GM10847 (cell line): ENCODE results near the gene CEP78.

Experiments used
- POLR2A ChIP-seq: IDR thresholded peaks from 2 replicates; pipeline ENCODE4 v1.6.1; 2011; ENCODE audit not compliant: insufficient read length; ENCODE audit errors: extremely low read depth

CEP78 gene

DNA sequence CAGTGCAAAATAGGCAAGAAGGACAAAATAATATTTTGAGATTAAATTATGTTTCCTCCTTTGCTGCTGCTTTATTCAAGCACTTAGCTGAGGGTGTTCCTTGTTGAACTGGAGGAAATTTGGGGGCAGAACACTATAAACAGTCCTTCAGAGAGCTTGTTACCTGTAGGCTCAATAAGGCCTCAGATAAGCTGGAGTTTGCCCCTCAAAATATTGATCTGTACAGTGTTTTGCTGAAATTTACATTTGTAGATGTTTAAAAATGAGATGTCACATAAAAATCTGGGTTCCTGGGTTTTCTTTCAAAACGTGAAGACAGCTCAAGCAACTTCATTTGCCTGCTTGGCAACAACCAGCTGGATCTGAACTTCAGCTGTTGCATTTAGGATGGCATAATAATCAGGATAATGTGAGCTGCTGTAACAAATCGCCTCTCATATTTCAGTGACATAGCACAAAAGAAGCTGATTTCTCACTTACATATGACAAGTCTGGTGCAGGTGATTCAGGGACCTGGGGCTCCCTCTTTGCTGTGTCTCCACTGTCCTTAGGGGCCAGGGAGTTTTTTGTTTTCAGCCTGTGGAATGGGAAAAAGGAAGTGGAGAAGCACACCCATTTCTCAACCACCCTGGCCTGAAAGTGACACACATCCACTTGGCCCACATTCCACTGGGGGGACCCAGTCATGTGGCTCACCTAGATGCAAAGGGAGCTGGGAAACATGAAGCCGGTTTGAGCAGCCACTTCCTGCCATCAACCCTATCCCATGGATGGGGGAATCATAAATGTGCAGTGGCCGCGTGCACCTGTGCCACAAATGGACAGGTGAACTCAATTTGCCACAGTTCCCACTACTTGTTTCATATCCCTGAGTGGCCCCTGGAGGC lies 58.7 kb downstream of the CEP78 start:
- TF ChIP-seq POLR2A, result no peak

DNA sequence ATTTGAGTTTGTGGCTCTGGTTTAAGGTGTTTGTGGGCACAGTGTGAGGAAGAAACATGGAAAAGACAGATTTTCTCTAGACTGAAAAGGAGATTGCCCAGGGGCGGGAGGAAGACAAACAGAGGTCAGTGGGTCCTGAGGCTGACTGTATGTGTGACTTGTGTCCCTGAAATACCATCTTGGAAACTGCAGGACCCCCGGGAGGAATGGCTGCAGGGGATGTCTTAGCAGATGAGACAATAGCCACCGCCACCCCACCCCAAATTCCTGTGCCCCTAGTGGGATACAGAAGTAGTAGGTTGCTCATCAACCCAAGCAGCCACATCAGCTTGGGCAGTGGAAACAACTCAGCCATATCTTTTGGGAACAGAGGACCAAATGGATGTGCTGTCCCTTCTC lies 59.3 kb downstream of the CEP78 start:
- no peak for TF ChIP-seq POLR2A

DNA sequence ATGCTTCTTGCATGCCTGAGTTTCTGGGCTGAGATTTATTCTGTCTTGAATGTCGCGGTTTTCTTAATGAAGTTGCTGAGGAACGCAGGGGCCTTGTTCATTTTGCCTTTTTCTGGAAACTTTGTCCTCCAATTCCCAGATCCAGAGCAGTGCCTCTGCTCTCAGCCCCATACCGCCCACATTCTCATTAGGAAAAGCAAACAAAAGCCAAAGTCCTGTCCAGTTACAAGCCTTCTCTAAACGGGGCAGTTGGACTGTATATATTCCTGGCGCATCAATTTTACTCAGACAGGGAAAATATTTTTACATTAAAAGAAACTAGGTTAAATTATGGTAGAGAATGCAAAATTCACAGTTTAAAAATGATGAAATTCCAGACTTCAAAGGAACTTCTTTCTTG lies 59.9 kb downstream of the CEP78 start:
- TF ChIP-seq POLR2A, result no peak

DNA sequence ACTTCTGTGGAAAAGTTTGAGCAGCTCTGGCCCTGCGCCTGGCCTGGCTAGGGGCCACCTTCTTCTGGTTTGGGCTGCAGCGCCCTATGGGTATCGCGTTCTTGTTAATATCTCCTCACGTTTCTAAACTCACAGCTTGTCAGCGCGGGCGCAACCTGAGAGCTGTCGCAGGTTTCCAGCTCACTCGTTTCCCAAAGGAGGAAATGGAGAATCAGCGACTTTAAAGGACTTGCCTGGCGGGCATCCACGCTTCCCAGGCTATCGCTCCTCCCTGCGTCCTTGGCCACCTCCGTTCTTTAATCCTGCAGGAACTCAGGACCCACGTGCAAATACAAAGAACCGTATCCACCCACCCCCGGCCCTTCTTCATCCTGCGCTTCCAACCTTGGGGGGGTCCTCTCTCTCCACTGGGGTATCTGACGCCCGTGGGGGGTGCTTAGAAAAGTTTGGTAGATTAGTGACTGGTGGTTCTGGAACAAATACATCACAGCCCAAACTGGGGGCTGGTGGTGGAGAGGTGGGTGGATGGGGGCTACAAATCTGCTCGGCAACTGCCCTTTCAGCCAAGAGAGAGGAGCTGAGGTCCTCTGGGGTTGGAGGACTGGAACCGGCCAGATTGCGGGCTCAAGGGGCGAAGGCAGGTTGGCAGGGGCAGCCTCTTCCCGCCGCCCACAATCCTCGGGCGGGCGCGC lies 60.5 kb downstream of the CEP78 start:
- no peak for TF ChIP-seq POLR2A

DNA sequence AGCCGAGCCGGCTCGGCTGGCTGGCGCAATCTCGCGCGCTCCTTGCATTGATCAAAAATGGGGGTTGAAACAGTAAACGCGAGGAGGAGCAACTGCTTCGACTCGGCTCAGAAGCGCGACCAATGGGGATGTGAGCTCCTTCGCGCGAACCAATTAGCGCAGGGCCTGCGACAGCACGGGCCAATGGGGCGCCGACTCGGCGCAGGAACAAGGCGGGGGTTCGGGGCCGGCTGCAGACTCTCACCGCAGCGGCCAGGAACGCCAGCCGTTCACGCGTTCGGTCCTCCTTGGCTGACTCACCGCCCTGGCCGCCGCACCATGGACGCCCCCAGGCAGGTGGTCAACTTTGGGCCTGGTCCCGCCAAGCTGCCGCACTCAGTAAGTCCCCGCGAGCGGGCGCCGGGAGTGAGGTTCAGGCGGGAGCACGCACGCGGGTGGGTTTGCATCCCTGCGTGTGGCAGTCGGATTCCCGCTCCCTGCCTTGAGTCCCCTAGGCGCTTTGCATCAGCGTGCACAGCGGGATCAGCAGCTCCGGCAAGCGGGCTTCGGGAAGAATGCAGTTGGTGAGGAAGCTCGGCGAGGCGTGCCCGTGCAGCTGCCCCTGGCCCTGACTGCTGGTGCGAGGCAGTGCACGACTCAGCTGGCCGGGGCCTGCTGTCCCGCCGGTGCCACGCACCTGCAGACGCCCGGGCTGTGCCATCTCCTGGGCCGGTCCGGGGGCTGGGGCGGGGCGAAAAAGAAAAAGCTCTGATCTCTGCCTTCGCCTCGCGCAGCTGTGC lies 61.2 kb downstream of the CEP78 start, which contains the start of gene PSAT1:
PSAT1 (plus strand) TSS at position 233 of the 779 bp plus-strand sequence; CDS start at position 319, 86 bp downstream.
- TF ChIP-seq POLR2A, result peak; percentile 50

DNA sequence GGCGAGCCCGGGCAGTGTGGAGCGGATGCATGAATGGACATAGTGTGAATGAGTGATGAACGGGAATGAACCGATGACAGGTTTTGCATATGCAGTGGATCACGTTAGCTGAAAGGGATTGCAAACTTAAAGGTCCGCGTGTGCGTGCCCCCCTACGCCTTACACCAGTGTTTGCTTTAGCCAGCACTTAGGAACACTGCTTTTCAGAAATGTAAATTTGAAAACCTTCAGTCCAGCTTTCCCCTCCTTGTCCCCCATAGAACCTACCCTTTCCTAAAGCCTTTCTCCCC lies 61.7 kb downstream of the CEP78 start:
- no peak for TF ChIP-seq POLR2A

DNA sequence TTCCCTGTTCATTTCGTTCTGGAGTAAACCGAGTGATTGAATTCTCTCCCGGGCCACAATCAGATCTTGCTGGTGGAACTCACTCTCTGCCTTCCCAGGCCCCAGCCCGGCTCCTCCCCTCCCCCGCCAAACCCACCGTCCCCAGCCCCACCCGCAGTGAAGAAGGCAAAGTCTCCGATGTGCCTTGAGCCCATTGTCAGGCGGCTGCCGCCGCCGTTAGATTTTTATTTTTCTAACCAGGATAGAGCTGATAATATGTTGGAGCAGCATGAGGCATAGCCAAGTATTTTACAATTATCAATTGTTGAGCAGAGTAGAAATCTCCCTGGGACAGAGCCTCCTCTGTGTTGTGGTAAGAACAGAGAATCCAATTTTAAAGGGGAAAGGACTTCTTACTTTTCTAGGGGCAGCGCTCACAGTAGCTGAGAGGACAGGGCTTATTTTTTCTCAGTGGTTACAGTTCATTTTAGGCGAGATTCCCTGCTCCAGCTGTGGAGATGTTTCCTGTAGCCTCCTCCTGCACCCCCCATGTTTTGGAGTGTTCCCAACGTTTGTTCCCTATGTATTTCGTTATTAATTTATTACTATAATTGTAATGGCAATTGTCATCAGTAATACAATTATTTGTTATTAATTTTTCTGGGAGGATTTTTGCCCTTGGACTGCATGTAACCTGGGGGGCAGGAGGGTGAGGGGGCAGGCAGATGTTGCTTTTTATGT lies 62.3 kb downstream of the CEP78 start:
- TF ChIP-seq POLR2A, result no peak

DNA sequence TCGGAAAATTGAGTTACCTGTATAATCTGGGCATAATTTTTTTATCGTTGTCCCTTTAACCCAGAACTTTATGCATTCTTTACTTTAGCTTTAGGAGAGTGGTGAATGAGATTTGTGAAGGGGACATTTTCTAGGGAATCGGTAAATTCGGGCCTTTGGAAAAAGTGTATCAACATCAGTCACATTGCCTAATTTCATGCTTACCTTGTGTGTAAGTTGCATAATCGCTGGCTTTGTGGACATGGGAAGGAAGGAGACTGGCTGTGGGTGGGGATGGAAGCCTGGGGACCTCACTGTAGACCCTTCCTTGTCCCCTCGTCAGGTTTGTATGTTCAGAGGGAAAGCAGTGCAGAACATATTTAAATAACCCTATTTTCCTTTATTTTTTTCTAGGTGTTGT lies 64.3 kb downstream of the CEP78 start:
- no peak for TF ChIP-seq POLR2A

DNA sequence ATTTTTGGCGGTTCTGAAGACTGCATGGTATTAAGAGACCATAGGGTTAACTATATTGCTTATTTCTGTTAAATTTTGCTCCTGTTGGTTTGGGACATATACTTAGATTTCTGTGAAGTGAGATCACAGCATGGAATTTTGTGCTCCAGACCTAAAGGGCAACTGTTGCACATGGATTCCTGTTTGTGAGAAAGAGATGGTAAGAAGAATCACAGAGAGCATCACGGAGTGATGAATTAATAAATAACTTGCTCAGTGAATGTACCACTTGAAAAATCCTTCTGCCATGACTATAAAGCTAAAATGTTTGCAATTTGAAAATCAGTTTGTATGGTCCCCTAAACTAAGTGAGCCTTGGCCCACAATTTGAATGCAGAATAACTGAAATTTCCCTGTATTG lies 65.6 kb downstream of the CEP78 start:
- no peak for TF ChIP-seq POLR2A

DNA sequence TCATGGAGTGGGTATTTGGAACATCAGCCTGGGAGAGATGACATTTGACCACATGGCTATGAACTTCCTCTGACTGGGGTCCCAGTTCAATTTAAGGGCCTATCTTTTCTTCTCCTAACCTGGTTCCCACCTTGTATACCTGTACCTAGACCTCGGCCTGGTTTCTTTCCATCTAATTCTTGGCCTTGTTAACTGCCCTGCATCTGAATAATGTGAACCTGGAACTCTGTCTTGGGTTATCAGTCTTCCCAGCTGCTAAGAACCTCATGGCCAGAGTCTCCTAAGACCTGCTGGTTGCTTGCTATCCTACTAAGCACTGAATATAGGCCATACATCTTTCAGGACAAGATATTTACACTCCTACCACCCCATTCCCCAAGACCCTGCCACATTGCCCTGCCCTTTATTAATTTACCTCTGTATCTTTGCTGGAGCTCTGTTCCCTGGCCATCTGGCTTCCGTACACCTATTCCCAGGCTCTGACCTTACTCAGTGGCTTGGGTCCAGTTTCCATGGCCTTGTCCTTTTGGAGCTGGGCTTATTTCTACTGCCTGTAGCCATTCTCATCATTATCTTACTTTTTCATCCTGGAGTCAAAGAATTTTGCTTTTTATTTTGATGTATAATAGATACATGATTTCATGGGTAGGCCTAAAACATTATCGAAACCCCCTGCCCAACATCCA lies 67.6 kb downstream of the CEP78 start:
- TF ChIP-seq POLR2A, result no peak

DNA sequence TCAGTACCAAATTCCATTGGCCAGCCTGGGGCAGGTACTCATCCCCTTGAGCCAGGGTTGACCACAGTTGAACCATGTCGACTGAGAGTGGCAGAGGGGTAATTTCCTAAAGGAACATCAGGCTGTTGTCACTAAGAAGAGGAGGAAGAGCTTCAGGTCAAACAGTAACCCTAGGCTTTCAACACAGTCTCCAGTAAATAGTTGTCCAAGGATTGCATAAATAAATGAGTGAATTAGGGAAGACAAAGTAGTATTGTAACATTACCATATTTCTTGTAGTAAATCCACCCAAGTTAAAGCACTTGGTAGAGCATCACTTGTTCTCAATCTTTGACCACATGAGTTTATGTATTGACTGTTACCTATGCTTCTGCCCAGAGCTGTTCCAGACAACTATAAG lies 68.5 kb downstream of the CEP78 start:
- TF ChIP-seq POLR2A, result no peak

DNA sequence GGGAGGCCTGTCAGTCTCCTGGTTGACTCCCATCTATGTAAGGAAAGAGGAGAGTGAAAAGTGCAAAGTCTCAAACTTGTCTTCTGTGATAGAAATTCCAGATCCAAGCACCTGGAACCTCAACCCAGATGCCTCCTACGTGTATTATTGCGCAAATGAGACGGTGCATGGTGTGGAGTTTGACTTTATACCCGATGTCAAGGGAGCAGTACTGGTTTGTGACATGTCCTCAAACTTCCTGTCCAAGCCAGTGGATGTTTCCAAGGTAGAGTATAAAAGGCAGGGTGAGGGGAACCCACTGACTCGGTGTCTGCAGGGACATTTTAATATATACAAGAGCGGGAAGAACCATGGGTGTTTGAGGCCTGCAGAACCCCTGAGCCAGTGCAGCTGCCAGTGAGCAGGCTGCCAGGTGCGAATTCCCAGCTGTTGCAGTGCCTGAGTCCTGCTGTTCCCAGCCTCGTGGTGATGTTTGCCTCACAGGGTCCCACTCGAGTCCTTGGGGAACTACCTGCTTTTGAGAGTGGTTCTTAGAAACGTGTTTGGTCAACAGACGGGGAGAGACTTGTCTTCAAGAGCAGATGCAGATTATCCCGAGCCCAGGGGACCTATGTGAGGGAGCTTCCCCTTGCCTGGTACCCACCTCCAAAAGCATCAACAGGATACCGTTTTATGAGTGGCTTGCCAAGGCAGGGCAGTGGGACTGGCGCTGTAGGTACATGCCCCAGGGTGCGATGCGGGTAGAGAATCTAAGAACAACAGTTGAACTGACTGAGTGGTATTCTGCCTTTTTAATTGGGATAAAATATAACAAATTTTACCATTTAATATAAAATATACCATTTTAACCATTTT lies 70.6 kb downstream of the CEP78 start:
- no peak for TF ChIP-seq POLR2A

DNA sequence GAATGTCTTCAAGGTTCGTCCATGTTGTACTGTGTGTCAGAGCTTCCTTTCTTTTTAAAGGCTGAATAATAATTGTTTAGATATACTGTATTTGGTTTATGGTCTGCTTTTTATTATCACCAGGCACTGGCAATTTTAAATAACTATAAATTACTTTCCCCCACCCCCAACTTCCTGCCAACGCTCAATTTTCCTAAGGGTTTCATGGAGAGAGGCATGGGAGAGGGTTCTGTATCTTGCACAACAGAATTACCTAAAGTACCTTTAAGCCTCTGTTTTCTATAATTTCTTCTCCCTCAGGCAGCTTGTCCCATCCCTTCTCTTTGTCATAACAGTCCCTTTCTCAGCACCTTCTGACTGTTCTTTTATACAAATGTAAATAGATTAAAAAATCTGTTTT lies 71.5 kb downstream of the CEP78 start:
- no peak for TF ChIP-seq POLR2A

DNA sequence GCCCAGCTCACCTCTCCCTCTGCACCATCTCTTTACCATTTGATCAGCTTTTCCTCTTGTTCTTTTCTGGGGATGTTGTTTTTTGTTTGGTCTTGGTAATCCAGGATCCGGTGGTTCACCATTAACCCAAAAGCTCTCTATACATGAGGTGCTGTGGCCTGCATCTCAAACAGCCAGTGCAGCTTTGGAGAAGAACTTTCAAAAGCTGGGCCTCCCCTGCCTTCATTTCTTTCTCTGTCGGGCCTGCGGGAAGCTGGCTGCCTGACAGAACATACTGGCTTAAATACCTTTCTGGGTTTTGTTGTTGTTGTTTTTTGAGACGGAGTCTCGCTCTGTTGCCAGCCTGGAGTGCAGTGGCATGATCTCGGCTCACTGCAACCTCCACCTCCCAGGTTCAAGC lies 73.2 kb downstream of the CEP78 start:
- no peak for TF ChIP-seq POLR2A

DNA sequence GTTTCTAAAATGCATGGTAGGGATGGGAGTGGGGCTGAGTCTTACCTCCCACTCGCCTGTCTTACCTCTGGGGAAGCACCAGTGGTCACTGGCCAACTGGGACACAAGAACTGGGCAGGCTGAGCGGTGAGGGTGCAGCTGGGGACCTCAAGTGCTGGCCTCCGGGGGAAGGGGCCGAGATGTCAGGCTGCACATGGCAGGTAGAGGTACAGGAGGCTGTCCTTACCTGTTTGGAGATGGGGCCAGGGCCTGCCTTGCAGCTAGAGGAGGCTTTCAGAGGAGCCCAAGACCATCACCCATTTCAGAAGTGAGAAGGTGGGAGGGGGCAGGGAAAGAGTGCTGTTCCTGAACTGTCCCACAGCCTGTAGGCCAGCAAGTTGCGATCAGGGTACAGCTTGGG lies 75.2 kb downstream of the CEP78 start:
- no peak for TF ChIP-seq POLR2A
